Activated CD8-positive, alpha-beta T cell treated with anti-CD3 and anti-CD28 coated beads for 36 hours (primary cell): ENCODE results near the gene IQCM. TPM values are rescaled to one million over a fixed set of nuclear protein-coding genes. Genes with fewer than 3 reads are reported as not detected.

Experiments used
- ATAC-seq: fragments of 200-7000 bp; cut with Tn5 transposase; one replicate; pipeline ENCODE4 v1.10.0; 2021; ENCODE audit warnings: mild to moderate bottlenecking, moderate library complexity
- CTCF ChIA-PET: fragments of 350-600 bp; sonication (Branson Sonifier 250); formaldehyde crosslinking; loops from one replicate; lab custom pipeline; 2021; ENCODE audit warnings: antibody characterized with exemption; lab: Charles Lee
- POLR2A ChIA-PET: fragments of 350-600 bp; sonication (Branson Sonifier 250); formaldehyde crosslinking; loops from one replicate; lab custom pipeline; 2021; ENCODE audit warnings: antibody characterized with exemption; lab: Charles Lee
- DNase-seq: peaks from one replicate; pipeline ENCODE4 v3.0.0-alpha.2; 2020
- H3K27ac Mint-ChIP-seq: one replicate; pipeline ENCODE4 v1.8.0; 2021; ENCODE audit warnings: mild to moderate bottlenecking, mixed read lengths
- H3K27me3 Mint-ChIP-seq: one replicate; pipeline ENCODE4 v1.8.0; 2021; ENCODE audit warnings: mixed read lengths
- H3K36me3 Mint-ChIP-seq: one replicate; pipeline ENCODE4 v1.8.0; 2021; ENCODE audit warnings: low read depth, mixed read lengths
- H3K4me1 Mint-ChIP-seq: one replicate; pipeline ENCODE4 v1.8.0; 2021; ENCODE audit warnings: low read depth, mixed read lengths
- H3K4me3 Mint-ChIP-seq: one replicate; pipeline ENCODE4 v1.8.0; 2021; ENCODE audit warnings: mild to moderate bottlenecking, moderate library complexity, mixed read lengths
- H3K9me3 Mint-ChIP-seq: one replicate; pipeline ENCODE4 v1.8.0; 2021; ENCODE audit warnings: mixed read lengths
- intact Hi-C: fragments of 100-400 bp; cut with micrococcal nuclease; formaldehyde crosslinking; loops from one replicate; pipeline ENCODE4 v1.10.0; 2022
- total RNA-seq, 2 experiments: library from RNA; stranded (reverse); gene quantifications; one replicate each; pipeline ENCODE4 v1.2.3, GENCODE V29; 2021
- TF ChIP-seq, protein P1 (sequence below): fragments of 200-600 bp; IDR thresholded peaks from one replicate; pipeline ENCODE4 v1.8.0; 2022; ENCODE audit warnings: antibody characterized with exemption, mild to moderate bottlenecking

Gene IQCM
- total RNA-seq, 2 experiments from 2014 or later, result not detected

DNA sequence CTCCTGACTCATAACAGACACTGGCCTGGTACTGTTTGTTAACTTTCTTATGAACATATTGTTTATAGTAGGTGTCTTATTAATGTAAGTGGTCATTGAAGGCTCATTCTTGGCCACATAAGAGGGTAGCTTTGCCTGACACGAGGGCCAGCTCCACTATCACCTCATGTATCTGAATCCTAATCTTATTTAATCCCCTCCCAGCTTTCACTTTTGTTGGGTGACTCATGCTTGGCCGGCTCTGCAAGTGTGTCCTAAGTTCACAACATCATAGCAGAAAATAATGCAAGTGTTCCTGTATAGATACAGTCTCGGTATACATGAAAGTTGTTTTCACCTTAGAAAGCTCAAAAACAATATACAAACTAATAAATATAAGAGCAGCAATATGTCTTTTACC is 283.8 kb downstream of the IQCM start:
- ChIA-PET CTCF (no interaction called here), POLR2A (interaction anchor here (1.1 kb wide), 1 partner anchor 327 kb away, joined by 4 read pairs; no protein-coding TSS in a partner anchor)
- intact Hi-C loops, result no loop called here
- no peak overlapping the region for H3K27ac Mint-ChIP-seq
- ATAC-seq (no peak), DNase-seq (no peak)
- TF ChIP-seq, protein P1, sequence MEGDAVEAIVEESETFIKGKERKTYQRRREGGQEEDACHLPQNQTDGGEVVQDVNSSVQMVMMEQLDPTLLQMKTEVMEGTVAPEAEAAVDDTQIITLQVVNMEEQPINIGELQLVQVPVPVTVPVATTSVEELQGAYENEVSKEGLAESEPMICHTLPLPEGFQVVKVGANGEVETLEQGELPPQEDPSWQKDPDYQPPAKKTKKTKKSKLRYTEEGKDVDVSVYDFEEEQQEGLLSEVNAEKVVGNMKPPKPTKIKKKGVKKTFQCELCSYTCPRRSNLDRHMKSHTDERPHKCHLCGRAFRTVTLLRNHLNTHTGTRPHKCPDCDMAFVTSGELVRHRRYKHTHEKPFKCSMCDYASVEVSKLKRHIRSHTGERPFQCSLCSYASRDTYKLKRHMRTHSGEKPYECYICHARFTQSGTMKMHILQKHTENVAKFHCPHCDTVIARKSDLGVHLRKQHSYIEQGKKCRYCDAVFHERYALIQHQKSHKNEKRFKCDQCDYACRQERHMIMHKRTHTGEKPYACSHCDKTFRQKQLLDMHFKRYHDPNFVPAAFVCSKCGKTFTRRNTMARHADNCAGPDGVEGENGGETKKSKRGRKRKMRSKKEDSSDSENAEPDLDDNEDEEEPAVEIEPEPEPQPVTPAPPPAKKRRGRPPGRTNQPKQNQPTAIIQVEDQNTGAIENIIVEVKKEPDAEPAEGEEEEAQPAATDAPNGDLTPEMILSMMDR, result no peak
- H3K4me3 Mint-ChIP-seq, result no peak overlapping the region
- no peaks in the 10 kb centered on the region for H3K4me1 Mint-ChIP-seq
- H3K9me3 Mint-ChIP-seq, result peaks cover 6% of the 10 kb centered on the region
- H3K27me3 Mint-ChIP-seq, result no peaks in the 10 kb centered on the region
- H3K36me3 Mint-ChIP-seq, result no peaks in the 10 kb centered on the region

DNA sequence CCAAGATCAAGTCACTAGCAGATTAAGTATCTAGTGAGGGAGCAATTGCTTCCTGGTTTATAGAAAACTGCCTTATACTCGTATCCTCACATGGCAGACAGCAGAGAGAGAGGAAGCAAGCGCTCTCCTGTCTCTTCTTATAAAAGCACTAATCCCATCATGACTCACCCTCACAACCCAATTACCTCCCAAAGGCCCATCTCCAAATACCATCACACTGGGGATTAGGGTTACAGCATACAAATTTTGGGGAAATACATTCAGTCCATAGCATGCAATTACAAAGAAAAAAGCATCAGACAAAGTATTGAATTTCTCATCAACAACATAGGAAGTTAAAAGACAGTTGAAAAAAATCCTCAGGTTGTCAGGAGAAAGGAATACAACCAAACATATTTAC is 292.6 kb downstream of the IQCM start:
- Mint-ChIP-seq H3K4me1 (no peaks in the 10 kb centered on the region), H3K9me3 (no peaks in the 10 kb centered on the region), H3K36me3 (no peaks in the 10 kb centered on the region), H3K27ac (no peak overlapping the region), H3K27me3 (no peaks in the 10 kb centered on the region), H3K4me3 (no peak overlapping the region)
- intact Hi-C loops, result no loop called here
- ATAC-seq, result no peak
- no peak for DNase-seq
- ChIA-PET CTCF (no interaction called here), POLR2A (no interaction called here)
- TF ChIP-seq, protein P1, result no peak

DNA sequence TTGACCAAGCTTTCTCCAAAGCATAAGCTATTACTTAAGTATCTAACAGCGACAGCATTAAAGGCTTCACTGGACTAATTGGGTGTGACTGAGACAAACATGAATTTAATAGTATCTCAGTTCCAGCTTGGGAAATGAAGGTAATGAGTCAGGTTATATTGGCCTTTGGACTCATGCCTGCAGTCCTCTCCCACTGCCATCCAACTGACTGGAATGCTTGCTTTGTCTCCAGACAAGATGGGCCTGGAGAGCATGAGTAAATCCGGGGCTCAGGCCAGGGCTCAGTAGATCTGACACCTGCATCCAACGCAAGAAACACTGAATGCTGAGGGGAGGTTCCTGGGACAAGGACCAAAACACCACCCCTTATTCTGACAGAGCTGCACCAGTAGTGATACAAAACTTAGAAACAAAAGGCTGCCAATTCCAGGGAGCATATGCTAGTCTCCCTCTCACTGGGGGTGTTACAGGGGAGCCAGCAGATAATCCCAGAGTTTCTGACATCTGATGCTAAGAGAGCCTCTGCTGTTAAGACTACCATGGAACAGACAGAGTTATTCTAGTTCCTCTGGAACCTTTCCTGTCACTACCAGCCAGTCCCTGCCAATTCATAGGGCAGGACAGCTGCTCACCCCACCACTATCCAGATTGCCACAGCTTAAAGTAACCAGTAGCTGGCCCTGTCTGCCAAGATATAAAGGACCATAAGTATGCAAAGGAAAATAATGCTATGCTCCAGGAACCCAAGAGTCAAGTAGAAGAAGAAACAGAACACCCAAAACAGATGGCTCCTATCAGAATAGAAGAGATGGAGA is 293.8 kb downstream of the IQCM start:
- ChIA-PET POLR2A (no interaction called here), CTCF (interaction anchor here (0.6 kb wide), 1 partner anchor 56 kb away, joined by 3 read pairs; no protein-coding TSS in a partner anchor)
- peaks cover 2% of the 10 kb centered on the region for H3K9me3 Mint-ChIP-seq
- ATAC-seq, result no peak
- no peaks in the 10 kb centered on the region for H3K27me3 Mint-ChIP-seq
- TF ChIP-seq, protein P1, result no peak
- H3K27ac Mint-ChIP-seq, result no peak overlapping the region
- DNase-seq, result no peak
- intact Hi-C loops, result no loop called here
- H3K4me3 Mint-ChIP-seq, result no peak overlapping the region
- H3K36me3 Mint-ChIP-seq, result no peaks in the 10 kb centered on the region
- H3K4me1 Mint-ChIP-seq, result no peaks in the 10 kb centered on the region

DNA sequence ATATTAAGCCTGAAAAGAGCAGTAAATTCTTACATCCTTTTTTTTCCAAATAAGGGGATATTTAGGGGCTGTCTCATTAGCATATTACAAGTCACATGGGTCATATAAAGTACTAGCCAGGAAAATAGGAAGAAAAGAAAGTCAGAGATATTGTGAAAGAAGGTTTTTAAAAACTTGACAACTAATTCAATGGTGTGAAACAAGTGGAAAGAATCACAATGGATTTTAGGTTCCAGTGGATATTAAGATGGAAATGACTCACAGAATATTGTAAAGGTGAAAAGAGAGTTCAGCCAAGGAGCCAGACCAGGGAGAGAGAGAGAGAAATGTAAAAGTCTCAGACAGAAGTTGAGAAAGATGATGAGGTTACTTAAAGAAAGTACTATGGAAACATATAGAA is 297.2 kb downstream of the IQCM start:
- H3K4me1 Mint-ChIP-seq, result no peaks in the 10 kb centered on the region
- POLR2A ChIA-PET, result no interaction called here
- H3K9me3 Mint-ChIP-seq, result peaks cover 2% of the 10 kb centered on the region
- no peak for DNase-seq
- intact Hi-C loops, result no loop called here
- no peaks in the 10 kb centered on the region for H3K36me3 Mint-ChIP-seq
- H3K4me3 Mint-ChIP-seq, result no peak overlapping the region
- TF ChIP-seq, protein P1, result no peak
- no peaks in the 10 kb centered on the region for H3K27me3 Mint-ChIP-seq
- CTCF ChIA-PET, result no interaction called here
- no peak for ATAC-seq
- no peak overlapping the region for H3K27ac Mint-ChIP-seq

DNA sequence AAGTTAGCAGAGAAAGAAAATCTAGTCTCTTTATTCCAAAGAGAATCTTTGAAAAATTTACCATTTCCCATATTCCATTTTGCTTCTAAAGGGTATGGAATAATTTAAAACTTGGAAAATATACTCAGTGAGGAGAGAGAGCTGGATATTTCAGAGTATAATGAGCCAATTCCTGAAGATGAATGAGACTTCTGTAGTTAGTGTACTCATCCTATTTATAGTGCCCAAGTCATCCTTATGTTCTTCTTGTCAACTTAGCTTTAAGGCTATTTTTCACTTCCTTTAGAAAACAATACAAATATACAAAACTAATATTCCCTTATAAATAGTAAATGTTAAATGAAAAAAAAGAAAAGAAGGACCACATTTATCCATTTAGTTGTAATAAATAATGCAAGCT is 302.6 kb downstream of the IQCM start:
- Mint-ChIP-seq H3K27me3 (no peaks in the 10 kb centered on the region), H3K4me1 (no peaks in the 10 kb centered on the region), H3K4me3 (no peak overlapping the region), H3K9me3 (peaks cover 8% of the 10 kb centered on the region), H3K36me3 (no peaks in the 10 kb centered on the region), H3K27ac (no peak overlapping the region)
- ChIA-PET POLR2A (no interaction called here), CTCF (no interaction called here)
- no peak for ATAC-seq
- no peak for DNase-seq
- intact Hi-C loops, result no loop called here
- TF ChIP-seq, protein P1, result no peak
